ENCODE measurements around the gene DDX17. TPM values are rescaled to one million over a fixed set of nuclear protein-coding genes. Genes with fewer than 3 reads are reported as not detected.

DDX17 gene
- total and polyA plus RNA-seq, 2 of the 4 experiments (the other 2 are of a cell fraction) = 240 to 371 TPM

Other genes with a start within 250 kb of the DDX17 start
- gene TMEM184B, start 233.3 kb downstream of the DDX17 start, total RNA-seq (2012; rRNA removed) = 9.1 and 9.2 TPM in 2 replicates
- 81.1 and 87.5 TPM in 2 replicates for gene TMEM184B, start 233.3 kb downstream of the DDX17 start, polyA plus RNA-seq (2012; rRNA removed)
- 114 and 116 TPM in 2 replicates for gene CSNK1E, start 188.9 kb downstream of the DDX17 start, total RNA-seq (2012; rRNA removed)
- gene CSNK1E, start 188.9 kb downstream of the DDX17 start, polyA plus RNA-seq (2012; rRNA removed) = 270 and 276 TPM in 2 replicates
- not detected in 2 replicates for gene KCNJ4, start 51.1 kb downstream of the DDX17 start, total RNA-seq (2012; rRNA removed)
- gene KCNJ4, start 51.1 kb downstream of the DDX17 start, polyA plus RNA-seq (2012; rRNA removed) = not detected in 2 replicates
- gene KDELR3, start 38.2 kb downstream of the DDX17 start, total RNA-seq (2012; rRNA removed) = 192 and 224 TPM in 2 replicates
- gene KDELR3, start 38.2 kb downstream of the DDX17 start, polyA plus RNA-seq (2012; rRNA removed) = 120 and 129 TPM in 2 replicates
- gene DMC1, start 63.9 kb upstream of the DDX17 start, total RNA-seq (2012; rRNA removed) = 0.18 and 1.1 TPM in 2 replicates
- gene DMC1, start 63.9 kb upstream of the DDX17 start, polyA plus RNA-seq (2012; rRNA removed) = 0.38 and 0.46 TPM in 2 replicates
- 1.1 and 1.3 TPM in 2 replicates for gene FAM227A, start 150.1 kb upstream of the DDX17 start, total RNA-seq (2012; rRNA removed)
- 1.1 and 1.4 TPM in 2 replicates for gene FAM227A, start 150.1 kb upstream of the DDX17 start, polyA plus RNA-seq (2012; rRNA removed)
- gene CBY1, start 150.3 kb upstream of the DDX17 start, total RNA-seq (2012; rRNA removed) = 13.8 and 14.2 TPM in 2 replicates
- 25.4 and 30.0 TPM in 2 replicates for gene CBY1, start 150.3 kb upstream of the DDX17 start, polyA plus RNA-seq (2012; rRNA removed)
- 78.0 and 139 TPM in 2 replicates for gene TOMM22, start 175.6 kb upstream of the DDX17 start, total RNA-seq (2012; rRNA removed)
- gene TOMM22, start 175.6 kb upstream of the DDX17 start, polyA plus RNA-seq (2012; rRNA removed) = 31.9 and 38.7 TPM in 2 replicates
- 32.5 and 35.8 TPM in 2 replicates for gene JOSD1, start 194.6 kb upstream of the DDX17 start, total RNA-seq (2012; rRNA removed)
- gene JOSD1, start 194.6 kb upstream of the DDX17 start, polyA plus RNA-seq (2012; rRNA removed) = 28.2 and 30.2 TPM in 2 replicates
- gene GTPBP1, start 199.6 kb upstream of the DDX17 start, total RNA-seq (2012; rRNA removed) = 12.4 and 21.4 TPM in 2 replicates
- gene GTPBP1, start 199.6 kb upstream of the DDX17 start, polyA plus RNA-seq (2012; rRNA removed) = 24.9 and 29.5 TPM in 2 replicates
- 25.6 and 27.8 TPM in 2 replicates for gene SUN2, start 249.7 kb upstream of the DDX17 start, total RNA-seq (2012; rRNA removed)
- gene SUN2, start 249.7 kb upstream of the DDX17 start, polyA plus RNA-seq (2012; rRNA removed) = 50.0 and 57.3 TPM in 2 replicates